Loucy (cell line): Measurements from ENCODE around the gene GDPD1.

Source experiments
- H2AFZ ChIP-seq: fragments of 200-600 bp; sonication (generic); 2 replicates; pipeline ENCODE4 v1.6.0; 2016; ENCODE audit warnings: antibody characterized with exemption, mild to moderate bottlenecking, low read length, moderate library complexity
- H3F3A ChIP-seq: fragments of 200-600 bp; 2 replicates; pipeline ENCODE4 v1.6.0; 2016; ENCODE audit warnings: antibody characterized with exemption, low read depth, mild to moderate bottlenecking
- H3K27me3 ChIP-seq: fragments of 200-600 bp; sonication (generic); 2 replicates; pipeline ENCODE4 v1.6.1; 2014; ENCODE audit warnings: low read length, mild to moderate bottlenecking; ENCODE audit not compliant: insufficient read depth, poor library complexity, severe bottlenecking
- H3K36me3 ChIP-seq: fragments of 200-600 bp; sonication (generic); 2 replicates; pipeline ENCODE4 v1.6.1; 2016; ENCODE audit warnings: low read length; ENCODE audit not compliant: insufficient read depth
- H3K4me1 ChIP-seq: fragments of 200-600 bp; sonication (generic); 2 replicates; pipeline ENCODE4 v1.5.1; 2014; ENCODE audit warnings: low read length, mild to moderate bottlenecking; ENCODE audit not compliant: insufficient read depth, poor library complexity, severe bottlenecking
- H3K4me2 ChIP-seq: fragments of 200-600 bp; sonication (generic); 2 replicates; pipeline ENCODE4 v1.6.0; 2014; ENCODE audit warnings: antibody characterized with exemption, low read length, low read depth, mild to moderate bottlenecking; ENCODE audit not compliant: poor library complexity, severe bottlenecking
- H3K4me3 ChIP-seq: fragments of 200-600 bp; sonication (generic); 2 replicates; pipeline ENCODE4 v1.5.1; 2014; ENCODE audit warnings: low read length, mild to moderate bottlenecking, mixed read lengths; ENCODE audit not compliant: poor library complexity, severe bottlenecking
- H3K79me2 ChIP-seq: fragments of 200-600 bp; sonication (generic); 2 replicates; pipeline ENCODE4 v1.6.1; 2014; ENCODE audit warnings: low read length; ENCODE audit not compliant: insufficient read depth
- H3K9ac ChIP-seq: fragments of 200-600 bp; sonication (generic); 2 replicates; pipeline ENCODE4 v1.6.0; 2014; ENCODE audit warnings: mild to moderate bottlenecking, low read depth, low read length, moderate library complexity; ENCODE audit not compliant: poor library complexity, severe bottlenecking
- H3K9me2 ChIP-seq: fragments of 200-600 bp; sonication (generic); replicated peaks from 2 replicates; pipeline ENCODE4 v1.6.1; 2016; ENCODE audit warnings: low read depth, low read length, mixed read lengths
- H3K9me3 ChIP-seq: fragments of 200-600 bp; sonication (generic); 2 replicates; pipeline ENCODE4 v1.6.1; 2014; ENCODE audit warnings: mild to moderate bottlenecking, antibody characterized with exemption, low read length, low read depth; ENCODE audit not compliant: insufficient read depth
- H4K20me1 ChIP-seq: fragments of 200-600 bp; sonication (generic); 2 replicates; pipeline ENCODE4 v1.6.0; 2014; ENCODE audit warnings: antibody characterized with exemption, low read length, mild to moderate bottlenecking; ENCODE audit not compliant: insufficient read depth, poor library complexity, severe bottlenecking
- CTCF ChIP-seq: fragments of 200-600 bp; sonication (generic); conservative IDR thresholded peaks from 2 replicates; pipeline ENCODE4 v1.5.1; 2014; ENCODE audit warnings: mild to moderate bottlenecking, antibody characterized with exemption, low read length
- EZH2phosphoT487 ChIP-seq: fragments of 200-600 bp; IDR thresholded peaks from 2 replicates; pipeline ENCODE4 v1.6.1; 2018; ENCODE audit warnings: antibody characterized with exemption, mild to moderate bottlenecking, moderate library complexity, borderline replicate concordance

The GDPD1 gene

GRCh38 chr17:59254742-59255141 is 34.4 kb downstream of the GDPD1 start:
- no peaks in the 10 kb centered on the region for H3K9me2 ChIP-seq
- no peak for TF ChIP-seq EZH2phosphoT487
- no peaks in the 10 kb centered on the region for H3K79me2 ChIP-seq
- no peaks in the 10 kb centered on the region for H3K36me3 ChIP-seq
- H3F3A ChIP-seq, result no peaks in the 10 kb centered on the region
- no peaks in the 10 kb centered on the region for H3K4me1 ChIP-seq
- no peaks in the 10 kb centered on the region for H3K27me3 ChIP-seq
- H3K9me3 ChIP-seq, result no peaks in the 10 kb centered on the region
- H2AFZ ChIP-seq, result no peak overlapping the region
- H3K4me3 ChIP-seq, result no peak overlapping the region
- H4K20me1 ChIP-seq, result no peaks in the 10 kb centered on the region
- H3K9ac ChIP-seq, result no peak overlapping the region
- H3K4me2 ChIP-seq, result no peak overlapping the region

- no peak overlapping the region for H3K4me2 ChIP-seq
- no peaks in the 10 kb centered on the region for H3K27me3 ChIP-seq
- TF ChIP-seq CTCF (no peak), EZH2phosphoT487 (no peak)
- H3K9me2 ChIP-seq, result no peaks in the 10 kb centered on the region
- H3K9ac ChIP-seq, result no peak overlapping the region
- no peaks in the 10 kb centered on the region for H3F3A ChIP-seq
- no peaks in the 10 kb centered on the region for H3K79me2 ChIP-seq
- H2AFZ ChIP-seq, result no peak overlapping the region
- H3K9me3 ChIP-seq, result no peaks in the 10 kb centered on the region
- H3K4me3 ChIP-seq, result no peak overlapping the region
- no peaks in the 10 kb centered on the region for H3K36me3 ChIP-seq
- no peaks in the 10 kb centered on the region for H3K4me1 ChIP-seq
- H4K20me1 ChIP-seq, result no peaks in the 10 kb centered on the region
Measured at GRCh38 chr17:59257101-59257500, 36.8 kb downstream of the GDPD1 start.

GRCh38 chr17:59260722-59261121 is 40.4 kb downstream of the GDPD1 start:
- Histone ChIP-seq H3F3A (no peaks in the 10 kb centered on the region), H2AFZ (no peak overlapping the region), H3K4me1 (no peaks in the 10 kb centered on the region), H3K9me3 (no peaks in the 10 kb centered on the region), H3K9me2 (no peaks in the 10 kb centered on the region), H3K27me3 (no peaks in the 10 kb centered on the region), H3K9ac (no peak overlapping the region), H3K79me2 (no peaks in the 10 kb centered on the region), H3K36me3 (no peaks in the 10 kb centered on the region), H3K4me2 (no peak overlapping the region), H3K4me3 (no peak overlapping the region), H4K20me1 (no peaks in the 10 kb centered on the region)
- TF ChIP-seq CTCF (no peak), EZH2phosphoT487 (no peak)

GRCh38 chr17:59266745-59267144 is 46.4 kb downstream of the GDPD1 start:
- no peak overlapping the region for H3K4me3 ChIP-seq
- no peak overlapping the region for H3K9ac ChIP-seq
- TF ChIP-seq EZH2phosphoT487, result no peak
- no peak for TF ChIP-seq CTCF

More at GRCh38 chr17:59266745-59267144, 46.4 kb downstream of the GDPD1 start:
- H3K9me2 ChIP-seq, result no peaks in the 10 kb centered on the region
- H3K4me1 ChIP-seq, result no peaks in the 10 kb centered on the region
- H2AFZ ChIP-seq, result no peak overlapping the region
- no peaks in the 10 kb centered on the region for H3K36me3 ChIP-seq
- H3K79me2 ChIP-seq, result no peaks in the 10 kb centered on the region
- H3K4me2 ChIP-seq, result no peak overlapping the region
- H3F3A ChIP-seq, result no peaks in the 10 kb centered on the region
- no peaks in the 10 kb centered on the region for H3K9me3 ChIP-seq
- H4K20me1 ChIP-seq, result no peaks in the 10 kb centered on the region
- H3K27me3 ChIP-seq, result no peaks in the 10 kb centered on the region
